HTR-8/SVneo (cell line): ENCODE measurements around the gene PAK1.
"Not testable (repeated sequence)": the region's sequence is repeated elsewhere in the genome, so short reads cannot be mapped to it uniquely, and the experiment has no call there.

Source experiments
- DNase-seq: peaks from one replicate; pipeline ENCODE4 v3.0.0; 2011; ENCODE audit warnings: low spot score, mixed read lengths; ENCODE audit not compliant: insufficient read length
- FAIRE-seq: peaks from 2 replicates; lab custom pipeline; 2011; peaks lifted over from hg19 to GRCh38; lab: Jason Lieb, UNC

The PAK1 gene

DNA sequence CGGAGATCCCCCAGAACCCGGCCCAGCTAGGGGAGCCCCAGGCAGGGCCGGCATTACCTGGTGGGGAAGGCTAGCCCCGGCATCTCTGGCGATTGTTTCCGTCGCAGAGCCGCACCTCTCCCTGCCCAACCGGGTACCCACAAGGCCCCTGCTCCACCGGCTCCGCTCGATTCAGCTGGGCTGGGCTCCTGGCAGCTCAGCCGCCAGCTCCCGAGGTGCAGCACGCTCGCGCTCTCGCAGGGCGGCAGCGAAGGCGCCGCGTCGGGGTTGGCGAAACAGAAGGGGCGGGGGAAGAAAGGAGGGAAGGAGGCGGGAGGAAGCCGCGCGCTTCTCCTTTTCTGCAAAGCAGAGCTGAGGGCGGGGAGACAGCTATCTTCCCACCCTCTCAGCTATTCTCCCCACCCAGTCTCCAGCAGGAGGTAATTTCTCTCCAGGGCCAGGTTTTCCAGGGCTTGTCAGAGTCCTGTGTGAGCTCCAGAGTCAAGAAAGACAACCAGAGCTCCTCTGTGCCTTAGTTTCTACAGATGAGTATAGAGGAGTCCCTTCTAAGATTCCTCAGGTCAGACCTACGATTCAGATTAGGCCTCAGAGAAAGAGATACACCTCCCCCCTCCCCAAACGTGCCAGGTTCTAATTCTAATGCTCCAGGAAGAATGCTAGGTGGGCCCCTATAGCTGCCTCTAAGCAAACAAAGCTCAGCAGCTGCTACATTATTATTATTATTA lies 62.0 kb downstream of the PAK1 start:
- FAIRE-seq (peak; percentile 83), DNase-seq (peak; percentile 88)

DNA sequence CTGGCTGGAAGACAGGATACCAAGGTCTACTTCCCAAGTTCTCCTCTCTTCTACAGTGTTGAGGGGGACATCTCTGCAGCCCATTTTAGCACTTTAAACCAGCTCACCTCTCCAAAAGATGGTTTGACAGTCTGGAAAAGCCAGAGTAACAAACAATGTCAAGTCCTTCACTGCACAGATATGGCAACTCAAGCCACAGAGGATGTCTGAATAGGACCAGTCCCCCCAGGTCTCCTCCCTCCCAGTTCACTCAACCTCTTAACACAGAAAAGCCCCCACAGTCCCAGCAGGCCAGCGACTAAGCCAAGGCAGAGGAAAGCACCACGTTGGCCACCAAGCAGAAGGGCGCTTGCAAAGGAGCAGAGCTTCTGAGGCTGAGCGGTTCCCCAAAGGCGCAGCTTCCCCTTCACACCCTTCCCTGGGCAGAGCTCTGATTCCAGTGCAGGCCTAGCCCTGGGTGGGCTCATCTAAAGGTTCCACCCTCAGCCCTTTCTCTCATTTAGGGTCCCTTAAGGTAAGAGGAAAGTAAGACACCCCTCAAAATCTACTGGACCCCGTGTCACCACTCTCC lies 62.7 kb downstream of the PAK1 start:
- no peak for FAIRE-seq
- peak; percentile 15 for DNase-seq

DNA sequence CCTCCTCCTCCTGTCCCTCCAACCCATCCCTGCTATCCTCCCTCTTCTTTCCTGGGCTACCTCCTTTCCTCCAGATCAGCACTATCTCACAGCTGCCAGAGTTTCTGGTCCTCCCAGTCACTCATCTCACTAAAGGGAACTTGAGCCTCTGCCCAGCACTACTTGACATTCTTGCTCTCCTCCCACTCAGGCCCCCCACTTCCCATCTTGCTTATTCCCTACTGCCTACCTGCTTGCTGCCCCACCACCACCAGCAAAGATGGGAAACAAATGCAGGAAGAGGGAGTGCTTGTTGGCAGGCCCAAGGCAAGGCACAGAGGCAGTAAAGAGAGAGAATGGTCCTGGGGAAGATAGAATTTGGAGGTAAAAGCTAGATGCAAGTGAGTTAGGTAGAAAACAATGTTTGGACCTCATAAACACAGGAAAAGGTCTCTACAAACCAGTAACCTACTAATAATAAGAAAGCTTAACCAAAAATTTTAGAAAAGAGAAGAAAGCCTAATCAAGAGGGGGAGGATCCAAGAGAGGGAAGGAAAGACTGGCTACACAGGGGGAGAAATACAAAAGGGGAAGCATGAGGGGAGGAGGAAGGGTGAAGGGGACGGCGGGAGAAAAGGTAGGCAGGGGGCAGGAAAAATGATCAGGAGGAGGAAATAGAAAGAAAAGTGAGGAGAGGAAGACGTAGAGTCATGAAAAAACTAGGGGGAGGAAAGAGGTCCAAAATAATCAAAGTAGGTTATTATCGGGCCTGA lies 63.6 kb downstream of the PAK1 start:
- FAIRE-seq (no peak), DNase-seq (no peak)

DNA sequence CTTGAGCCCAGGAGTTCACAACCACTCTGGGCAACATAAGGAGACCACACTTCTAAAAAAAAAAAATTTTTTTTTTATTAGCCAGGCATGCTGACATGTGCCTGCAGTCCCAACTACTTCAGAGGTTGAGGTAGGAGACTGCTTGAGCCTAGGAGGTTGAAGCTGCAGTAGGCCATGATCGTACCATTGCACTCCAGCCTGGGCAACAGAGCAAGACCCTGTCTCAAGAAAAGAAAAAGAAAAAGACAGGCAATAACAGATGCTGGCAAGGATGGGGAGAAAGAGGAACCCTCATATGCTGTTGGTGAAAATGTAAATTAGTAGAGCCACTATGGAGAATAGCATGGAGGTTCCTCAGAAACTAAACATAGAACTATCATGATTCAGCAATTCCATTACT lies 64.8 kb downstream of the PAK1 start:
- FAIRE-seq = no peak
- DNase-seq = no peak

DNA sequence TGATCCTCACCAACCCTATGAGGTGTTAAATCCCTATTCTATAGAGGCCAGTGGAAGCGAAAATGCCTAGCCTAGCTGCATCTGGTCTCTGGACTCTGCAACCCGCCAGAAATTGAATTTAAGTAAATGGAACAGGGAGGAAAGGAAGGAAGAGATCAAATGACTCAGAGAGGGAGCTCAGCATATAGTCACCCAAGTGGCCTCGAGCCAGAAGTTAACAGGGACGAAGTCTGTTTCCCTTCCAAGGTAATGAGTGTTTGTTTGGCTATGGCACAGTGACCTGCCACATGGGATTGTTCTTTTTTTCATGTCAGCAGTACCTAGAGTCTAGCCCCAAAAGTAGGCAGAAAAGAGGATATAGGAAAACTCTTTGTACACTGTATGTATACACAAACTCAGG lies 66.3 kb downstream of the PAK1 start:
- peak; percentile 63 for FAIRE-seq

DNA sequence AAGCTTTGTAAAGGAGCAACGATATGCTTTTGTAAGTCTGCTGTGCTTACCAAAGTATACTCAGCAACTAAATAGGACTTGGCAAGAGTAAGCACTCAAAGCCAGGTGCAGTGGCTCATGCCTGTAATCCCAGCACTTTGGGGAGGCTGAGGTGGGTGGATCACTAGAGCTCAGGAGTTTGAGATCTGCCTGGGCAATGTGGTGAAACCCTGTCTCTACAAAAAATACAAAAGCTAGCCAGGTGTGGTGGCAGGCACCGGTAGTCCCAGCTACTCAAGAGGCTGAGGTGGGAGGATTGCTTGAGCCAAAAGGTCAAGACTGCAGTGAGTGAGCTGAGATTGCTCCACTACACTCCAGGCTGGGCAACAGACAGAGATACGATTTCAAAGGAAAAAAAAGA lies 67.5 kb downstream of the PAK1 start:
- FAIRE-seq (no peak), DNase-seq (no peak)

More for the DNA sequence above, 66.3 kb downstream of the PAK1 start:
- DNase-seq = peak; percentile 76

DNA sequence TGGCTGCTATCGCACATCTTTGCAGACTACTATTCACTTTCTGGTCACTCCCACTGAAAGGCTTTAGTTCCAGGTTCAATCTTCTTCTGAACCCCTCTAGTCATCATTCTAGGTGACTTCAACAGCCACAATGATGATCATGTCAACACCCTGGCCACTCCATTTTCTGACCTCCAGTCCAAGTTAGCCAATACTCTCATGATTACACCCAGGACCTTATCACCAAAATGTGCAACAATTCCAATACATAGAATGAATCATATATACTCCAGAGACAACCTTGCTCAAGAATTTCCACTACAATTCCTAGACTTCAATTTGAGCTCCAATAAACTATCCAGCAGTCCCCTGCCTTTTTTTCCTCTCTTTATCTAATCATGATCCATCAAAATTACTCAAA lies 70.7 kb downstream of the PAK1 start:
- FAIRE-seq (no peak), DNase-seq (no peak)

DNA sequence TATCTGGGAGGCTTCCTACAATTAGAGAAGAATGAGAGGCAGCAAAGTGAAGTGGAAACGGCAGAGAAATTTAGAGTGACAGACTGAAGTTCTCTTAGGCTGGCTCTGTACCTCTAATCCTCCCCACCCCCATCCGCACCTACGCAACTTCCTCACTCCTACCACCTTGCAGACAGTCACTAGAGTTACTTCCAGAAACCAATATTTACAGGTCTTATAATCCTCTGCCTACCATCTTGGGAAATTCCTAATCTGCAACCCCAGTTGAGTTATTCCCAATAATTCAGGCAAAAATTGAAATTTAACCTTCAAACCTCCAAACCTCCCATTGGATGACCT lies 71.7 kb downstream of the PAK1 start:
- DNase-seq = no peak

DNA sequence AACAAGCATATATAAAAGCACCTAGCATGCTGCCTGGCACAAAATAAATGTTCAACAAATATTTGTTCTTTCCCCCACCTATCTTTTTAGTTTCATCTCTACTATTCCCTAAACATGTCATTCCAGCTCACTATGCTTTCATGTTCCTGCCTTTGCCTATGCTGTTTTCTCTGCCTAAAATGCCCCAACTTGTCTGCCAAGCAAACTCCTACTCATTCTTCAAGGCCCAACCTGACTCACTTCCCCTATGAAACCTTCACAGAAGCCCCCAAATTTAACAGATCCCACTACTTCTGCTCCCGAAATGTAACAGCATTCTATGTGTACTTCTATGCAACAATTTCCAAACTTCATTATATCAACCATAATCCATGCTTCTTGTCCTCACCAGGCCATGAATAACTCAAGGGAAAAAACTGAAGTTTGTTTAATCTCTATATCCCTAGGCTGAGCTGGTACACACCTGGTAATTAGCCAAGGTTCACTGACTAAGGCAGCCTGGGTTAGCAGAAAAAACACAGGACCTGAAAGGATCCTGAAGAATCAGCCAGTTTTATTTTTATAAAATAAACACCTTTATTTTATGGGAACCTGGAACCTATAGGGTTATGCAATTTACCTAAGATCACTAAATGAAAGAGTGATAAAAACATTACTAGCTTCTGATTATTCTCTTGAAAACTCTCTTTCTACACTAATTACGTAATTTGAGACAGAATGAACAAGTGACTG lies 72.2 kb downstream of the PAK1 start:
- no peak for FAIRE-seq
- DNase-seq = no peak

More for the DNA sequence above, 71.7 kb downstream of the PAK1 start:
- FAIRE-seq = no peak

DNA sequence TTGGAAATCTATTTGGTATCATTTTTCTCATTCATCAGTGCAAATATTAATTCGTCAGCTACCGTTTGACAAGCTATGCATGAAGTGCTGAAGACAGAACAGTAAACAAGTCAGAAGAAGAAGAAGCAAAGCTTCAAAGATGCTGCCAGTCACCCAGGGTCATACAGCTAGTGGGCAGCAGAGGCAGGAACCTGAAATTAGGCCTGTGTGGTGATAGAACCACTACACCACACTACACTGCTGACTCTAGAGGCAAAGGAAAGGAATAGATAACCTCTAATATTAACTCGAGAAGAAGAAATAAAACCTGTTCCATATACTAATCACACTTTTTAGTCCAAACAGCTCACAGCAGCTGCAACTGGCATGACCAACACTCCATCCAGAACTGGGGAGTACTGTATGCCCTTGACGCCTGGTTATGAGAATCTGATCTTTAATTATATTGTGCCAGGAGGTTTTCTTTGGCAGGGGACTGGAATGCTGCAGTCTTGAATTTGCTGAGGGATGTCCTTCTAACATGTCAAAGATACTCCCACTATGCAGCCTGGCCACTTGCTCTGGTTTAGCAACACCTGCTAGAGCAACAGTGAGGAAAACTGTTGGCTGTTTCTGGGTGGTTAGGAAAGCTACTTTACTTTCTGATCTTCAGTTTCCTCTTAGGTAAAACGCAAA lies 73.0 kb downstream of the PAK1 start:
- DNase-seq = no peak
- no peak for FAIRE-seq

DNA sequence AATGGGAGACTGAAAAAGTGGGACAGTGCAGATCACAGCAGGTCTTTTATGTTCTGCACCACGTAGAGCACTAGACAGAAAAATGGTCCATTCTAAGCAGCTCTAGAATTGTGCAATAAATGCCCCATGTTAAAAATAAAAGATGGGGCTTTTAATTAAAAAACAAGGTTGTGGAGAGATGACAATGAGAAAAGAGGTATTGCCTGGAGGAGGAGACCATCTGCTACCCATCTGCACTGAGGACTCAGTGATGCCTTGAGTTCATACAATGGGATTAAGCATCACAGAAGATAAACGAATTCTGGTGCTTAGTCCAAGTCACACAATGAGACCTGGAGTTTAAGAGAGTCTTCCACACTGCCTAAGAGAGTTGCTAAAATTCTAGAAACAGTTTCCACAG lies 73.6 kb downstream of the PAK1 start:
- no peak for FAIRE-seq

DNA sequence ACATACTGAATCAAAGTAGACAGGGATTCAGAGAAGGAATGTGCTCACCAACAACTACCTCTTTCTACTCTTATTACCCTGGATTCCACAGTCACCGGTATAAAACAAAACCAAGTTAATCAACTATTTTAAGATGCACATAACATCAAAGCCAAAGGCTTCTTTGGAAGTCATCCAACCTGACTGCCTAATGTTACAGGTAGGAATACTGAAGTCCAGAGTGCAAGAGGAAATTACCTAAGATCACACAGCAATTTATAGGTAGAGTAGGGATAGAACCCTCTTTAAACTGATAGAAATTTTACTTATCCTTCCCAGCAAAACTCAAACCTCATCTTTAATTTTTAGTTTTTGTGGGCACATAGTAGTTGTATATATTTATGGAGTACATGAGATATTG lies 76.3 kb downstream of the PAK1 start:
- DNase-seq (no peak), FAIRE-seq (no peak)

More for the DNA sequence above, 73.6 kb downstream of the PAK1 start:
- DNase-seq = no peak

DNA sequence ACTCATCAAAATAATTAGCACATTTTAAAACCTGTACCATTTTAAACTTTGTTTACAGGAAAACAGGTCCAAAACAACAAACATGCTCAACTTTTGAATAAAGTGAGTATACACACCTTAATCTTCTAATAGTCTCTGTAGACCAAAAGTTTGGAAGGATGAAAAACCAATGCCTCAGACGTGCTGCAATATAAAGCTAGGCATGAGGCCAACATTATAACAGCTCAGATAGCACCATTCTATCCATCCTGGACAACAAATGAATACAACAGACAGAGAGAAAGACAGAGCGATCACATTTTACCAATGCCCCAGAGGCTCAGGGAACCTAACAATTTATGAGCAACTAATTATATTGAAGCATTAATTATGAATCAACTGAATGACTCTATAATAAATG lies 77.0 kb downstream of the PAK1 start:
- FAIRE-seq (no peak), DNase-seq (no peak)

DNA sequence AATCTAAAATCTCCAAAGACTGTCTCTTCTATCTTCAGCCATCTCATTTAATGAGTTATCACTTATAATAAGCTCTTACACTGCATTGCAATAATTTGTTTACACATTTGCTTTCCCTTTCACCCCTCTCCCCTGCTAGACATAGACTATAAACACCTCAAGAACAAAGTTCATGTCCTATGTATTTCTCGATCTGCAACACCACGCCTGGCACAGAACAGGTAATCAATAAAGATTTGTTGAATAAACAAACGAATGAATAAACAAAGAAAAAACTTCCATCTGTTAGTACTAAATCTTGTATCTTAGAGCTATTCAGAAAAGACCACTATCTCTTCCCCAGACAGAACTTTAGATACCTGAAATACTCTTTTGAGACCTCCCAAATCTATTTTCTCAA lies 77.6 kb downstream of the PAK1 start:
- no peak for FAIRE-seq
- DNase-seq = no peak

DNA sequence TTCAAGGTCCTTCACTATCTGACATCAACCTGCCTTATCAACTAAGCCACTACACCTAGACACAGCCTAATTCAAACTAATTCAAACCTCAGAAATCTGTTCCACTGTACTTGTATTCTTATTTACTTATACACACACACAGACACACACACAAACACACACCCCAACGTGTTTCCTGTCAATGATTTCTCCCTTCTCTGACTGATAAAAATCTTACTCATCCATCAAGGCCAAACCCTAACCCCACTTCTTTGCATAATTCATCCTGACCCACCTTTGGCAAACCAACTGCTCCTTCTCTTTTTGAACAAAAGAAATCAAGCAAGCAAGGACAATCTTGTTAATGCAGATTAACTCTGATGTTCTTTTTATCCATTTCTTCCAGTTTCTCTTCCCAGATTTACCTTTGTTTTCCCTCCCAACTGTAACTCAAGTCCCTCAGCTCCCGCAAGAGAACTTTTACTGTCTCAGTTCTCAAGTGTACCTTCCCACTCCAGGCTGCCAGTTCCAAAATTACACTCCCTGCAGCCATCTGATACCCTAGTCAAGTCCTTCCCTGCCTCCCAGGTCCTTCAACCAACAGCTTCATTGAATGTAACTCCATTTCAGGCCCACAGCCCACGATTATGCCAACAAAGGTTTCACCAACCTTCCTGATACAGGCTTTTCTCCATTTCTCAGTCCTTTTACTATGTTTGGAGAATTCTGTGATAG lies 78.3 kb downstream of the PAK1 start:
- FAIRE-seq (no peak), DNase-seq (no peak)

DNA sequence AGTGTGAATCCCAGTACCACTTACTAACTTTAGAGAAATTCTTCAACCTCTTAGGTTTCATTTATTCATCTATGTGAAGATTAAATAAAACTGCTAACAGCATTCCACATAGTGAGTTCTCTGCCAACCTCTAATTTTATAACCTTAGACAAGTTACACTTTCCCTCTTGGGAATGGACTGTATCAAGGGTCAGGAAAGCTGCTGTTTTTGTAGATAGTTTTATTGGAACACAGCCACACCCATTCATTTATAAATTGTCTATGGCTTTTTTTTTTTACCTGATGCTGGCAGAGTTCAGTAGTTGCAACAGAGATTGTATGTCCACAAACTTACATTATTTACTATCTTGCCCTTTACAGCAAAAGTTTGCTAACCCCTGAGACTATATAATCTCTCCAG lies 81.1 kb downstream of the PAK1 start:
- DNase-seq = no peak
- no peak for FAIRE-seq

DNA sequence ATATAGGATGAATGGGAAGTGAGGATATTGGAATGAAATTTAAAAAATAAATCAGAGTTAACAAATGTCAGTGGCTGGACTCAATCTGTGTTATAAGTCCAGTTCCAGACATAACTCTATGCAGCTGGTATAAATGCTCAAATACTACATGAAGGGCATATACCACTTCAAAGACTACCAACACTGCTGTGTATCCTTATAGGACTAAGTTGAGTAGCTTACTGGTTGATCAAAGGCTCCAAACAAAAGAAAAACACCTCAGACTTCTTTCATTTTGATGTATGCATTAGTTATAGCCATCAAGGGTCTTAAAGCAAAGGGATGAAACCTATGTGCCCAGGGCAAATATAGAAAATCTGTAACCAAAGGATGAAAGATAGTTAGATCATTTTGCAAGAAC lies 86.2 kb downstream of the PAK1 start:
- FAIRE-seq = no peak
- no peak for DNase-seq

DNA sequence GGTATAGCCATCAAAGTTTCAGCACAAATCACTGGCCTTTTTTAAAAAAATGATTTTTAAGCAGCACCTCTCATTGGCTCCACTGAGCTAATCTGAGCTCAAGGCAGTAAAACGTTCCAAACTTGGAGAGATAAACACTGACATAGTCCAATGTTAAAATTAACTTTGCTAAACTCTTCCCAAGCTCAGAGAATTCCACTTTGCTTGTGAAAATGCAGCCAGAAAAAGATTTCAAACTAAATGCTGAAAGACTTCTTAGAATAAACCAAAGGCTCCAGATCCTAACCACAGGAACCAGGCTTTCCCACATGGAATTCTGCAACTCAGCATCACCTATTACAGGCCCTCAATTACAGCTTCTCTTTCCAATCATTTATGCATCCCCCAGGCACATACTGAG lies 87.7 kb downstream of the PAK1 start:
- no peak for FAIRE-seq
- DNase-seq = no peak

DNA sequence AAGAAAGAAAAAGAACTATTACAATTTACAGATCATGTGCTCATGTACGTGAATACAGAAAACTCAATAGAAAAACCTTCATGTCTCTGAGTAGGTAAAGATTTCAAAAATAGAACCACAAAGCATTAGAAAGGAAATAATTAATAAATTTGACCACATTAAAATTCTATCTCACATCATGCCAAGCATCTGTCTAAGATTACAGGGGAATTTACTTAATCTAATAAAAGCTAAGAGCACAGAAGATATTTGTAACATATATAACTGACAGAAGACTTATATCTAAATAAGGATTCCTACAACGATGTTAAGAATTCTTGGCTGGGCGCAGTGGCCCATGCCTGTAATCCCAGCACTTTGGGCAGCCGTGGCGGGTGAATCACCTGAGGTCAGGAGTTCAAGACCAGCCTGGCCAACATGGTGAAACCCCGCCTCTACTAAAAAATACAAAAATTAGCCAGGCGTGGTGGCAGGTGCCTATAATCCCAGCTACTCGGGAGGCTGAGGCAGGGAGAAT lies 88.6 kb downstream of the PAK1 start:
- not testable (repeated sequence) for FAIRE-seq, DNase-seq

DNA sequence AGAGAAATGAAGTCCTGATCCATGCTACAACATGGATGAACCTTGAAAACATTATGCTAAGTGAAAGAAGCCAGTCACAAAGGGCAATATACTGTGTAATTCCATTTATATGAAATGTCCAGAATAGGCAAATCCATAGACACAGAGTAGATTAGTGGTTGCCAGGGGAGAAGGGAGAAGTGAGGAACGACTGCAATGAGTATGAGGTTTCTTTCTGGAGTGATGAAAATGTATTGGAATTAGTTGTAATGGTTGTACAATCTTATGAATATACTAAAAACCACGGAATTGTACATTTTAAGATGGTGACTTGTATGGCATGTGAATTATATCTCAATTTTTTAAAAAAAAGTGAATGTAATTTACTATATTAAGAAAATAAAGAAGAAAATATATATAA lies 89.3 kb downstream of the PAK1 start:
- no peak for FAIRE-seq
- no peak for DNase-seq
